HepG2 (cell line): ENCODE results near the gene PXK. TPM values are rescaled to one million over a fixed set of nuclear protein-coding genes. Genes with fewer than 3 reads are reported as not detected.
A peak's percentile ranks its signal among the peaks of the same experiment; 100 is the strongest.

Experiments
- ARHGAP35 ChIP-seq: sonication (generic); formaldehyde crosslinking; IDR thresholded peaks from 2 replicates; pipeline ENCODE4 v1.9.0; 2022; ENCODE audit warnings: mild to moderate bottlenecking, inconsistent platforms, moderate library complexity, missing genetic modification reagents, borderline replicate concordance
- CREM ChIP-seq, 2 experiments: sonication (generic) in 1 of 2; formaldehyde crosslinking in 1 of 2; IDR thresholded peaks; 2 replicates each; pipeline versions ENCODE4 v1.4.0 to v1.6.1; 2016 to 2020; ENCODE audit warnings: antibody characterized with exemption in 1 of 2, mild to moderate bottlenecking in 1 of 2, missing genetic modification reagents in 1 of 2
- KLF16 ChIP-seq, 2 experiments: sonication (generic) in 1 of 2; formaldehyde crosslinking in 1 of 2; IDR thresholded peaks; 2 replicates each; pipeline versions ENCODE4 v1.6.1 to v1.8.0; 2016 to 2023; ENCODE audit warnings: missing genetic modification reagents in 2 of 2, missing compliant biosample characterization in 1 of 2
- PPARG ChIP-seq: conservative IDR thresholded peaks from 2 replicates; pipeline ENCODE4 v1.6.1; 2016; ENCODE audit warnings: missing biosample characterization, missing genetic modification reagents
- RARA ChIP-seq: IDR thresholded peaks from 2 replicates; pipeline ENCODE4 v1.6.1; 2016; ENCODE audit warnings: missing genetic modification reagents, missing compliant biosample characterization
- RFXANK ChIP-seq: IDR thresholded peaks from 2 replicates; pipeline ENCODE4 v1.6.1; 2016
- SOX5 ChIP-seq: IDR thresholded peaks from 2 replicates; pipeline ENCODE4 v1.6.1; 2016; ENCODE audit warnings: borderline replicate concordance
- SPEN ChIP-seq: sonication (generic); formaldehyde crosslinking; IDR thresholded peaks from 2 replicates; pipeline ENCODE4 v1.5.1; 2020; ENCODE audit warnings: low read depth, mild to moderate bottlenecking, missing genetic modification reagents
- SRY ChIP-seq: sonication (generic); formaldehyde crosslinking; IDR thresholded peaks from 2 replicates; pipeline ENCODE4 v1.8.0; 2022; ENCODE audit warnings: mild to moderate bottlenecking, missing genetic modification reagents
- STAT5B ChIP-seq: sonication (generic); formaldehyde crosslinking; IDR thresholded peaks from 2 replicates; pipeline ENCODE4 v1.4.0; 2020; ENCODE audit warnings: missing genetic modification reagents
- THAP11 ChIP-seq: IDR thresholded peaks from 2 replicates; pipeline ENCODE4 v1.6.1; 2016; ENCODE audit warnings: missing biosample characterization, missing genetic modification reagents
- ZBTB21 ChIP-seq: sonication (generic); formaldehyde crosslinking; IDR thresholded peaks from 2 replicates; pipeline ENCODE4 v1.4.0; 2020; ENCODE audit warnings: missing genetic modification reagents
- ZFP41 ChIP-seq: sonication (generic); formaldehyde crosslinking; IDR thresholded peaks from 2 replicates; pipeline ENCODE4 v1.4.0; 2020; ENCODE audit warnings: mild to moderate bottlenecking, missing genetic modification reagents, borderline replicate concordance
- ZKSCAN5 ChIP-seq: sonication (generic); formaldehyde crosslinking; IDR thresholded peaks from 2 replicates; pipeline ENCODE4 v1.5.1; 2020; ENCODE audit warnings: mild to moderate bottlenecking, missing genetic modification reagents
- ZNF234 ChIP-seq: sonication (generic); formaldehyde crosslinking; conservative IDR thresholded peaks from 2 replicates; pipeline ENCODE4 v1.5.1; 2020; ENCODE audit warnings: mild to moderate bottlenecking, missing genetic modification reagents
- ZNF652 ChIP-seq: IDR thresholded peaks from 2 replicates; pipeline ENCODE4 v1.6.1; 2016; ENCODE audit warnings: low read depth, borderline replicate concordance
- ZSCAN21 ChIP-seq: sonication (generic); formaldehyde crosslinking; IDR thresholded peaks from 2 replicates; pipeline ENCODE4 v1.8.0; 2022; ENCODE audit warnings: mild to moderate bottlenecking, missing genetic modification reagents, moderate library complexity, borderline replicate concordance
- polyA plus RNA-seq, 8 experiments: library from polyadenylated mRNA; depleted of rRNA in 3 of 8; stranded (reverse) in 7 of 8; unstranded in 1 of 8; fragments of >200 nt; fragmentation: Illumina TruSeq in 4 of 8; extraction: Trizol in 4 of 8; gene quantifications; 2 replicates each; pipeline versions ENCODE4 v1.2.1 to v1.2.3, GENCODE V29; 2011 to 2016; ENCODE audit warnings: low read depth in 4 of 8, missing spikeins in 1 of 8, mixed read lengths in 1 of 8; ENCODE audit not compliant: insufficient read depth in 1 of 8
- total RNA-seq, 5 experiments: library from RNA; depleted of rRNA; stranded (reverse); fragments of >200 nt; fragmentation: Illumina TruSeq; extraction: Trizol; gene quantifications; 2 replicates each; pipeline ENCODE4 v1.2.3, GENCODE V29; 2016; ENCODE audit warnings: low read depth in 1 of 5
- TF ChIP-seq, protein P1 (sequence below): sonication (generic); formaldehyde crosslinking; IDR thresholded peaks from 2 replicates; pipeline ENCODE4 v1.8.1; 2022; ENCODE audit warnings: low read depth, mild to moderate bottlenecking, missing genetic modification reagents
- TF ChIP-seq, protein P2 (sequence below): IDR thresholded peaks from 2 replicates; pipeline ENCODE4 v1.6.1; 2012; ENCODE audit warnings: low read length, improper control_type of control experiment
- TF ChIP-seq, protein P3 (sequence below): sonication (generic); formaldehyde crosslinking; IDR thresholded peaks from 2 replicates; pipeline ENCODE4 v1.8.1; 2023; ENCODE audit warnings: mild to moderate bottlenecking, missing genetic modification reagents

PXK gene
- total and polyA plus RNA-seq, 2 of the 13 experiments (the other 11 are each of a cell fraction or from before 2014, with no cell fraction given): 6.4 to 18.6 TPM

DNA sequence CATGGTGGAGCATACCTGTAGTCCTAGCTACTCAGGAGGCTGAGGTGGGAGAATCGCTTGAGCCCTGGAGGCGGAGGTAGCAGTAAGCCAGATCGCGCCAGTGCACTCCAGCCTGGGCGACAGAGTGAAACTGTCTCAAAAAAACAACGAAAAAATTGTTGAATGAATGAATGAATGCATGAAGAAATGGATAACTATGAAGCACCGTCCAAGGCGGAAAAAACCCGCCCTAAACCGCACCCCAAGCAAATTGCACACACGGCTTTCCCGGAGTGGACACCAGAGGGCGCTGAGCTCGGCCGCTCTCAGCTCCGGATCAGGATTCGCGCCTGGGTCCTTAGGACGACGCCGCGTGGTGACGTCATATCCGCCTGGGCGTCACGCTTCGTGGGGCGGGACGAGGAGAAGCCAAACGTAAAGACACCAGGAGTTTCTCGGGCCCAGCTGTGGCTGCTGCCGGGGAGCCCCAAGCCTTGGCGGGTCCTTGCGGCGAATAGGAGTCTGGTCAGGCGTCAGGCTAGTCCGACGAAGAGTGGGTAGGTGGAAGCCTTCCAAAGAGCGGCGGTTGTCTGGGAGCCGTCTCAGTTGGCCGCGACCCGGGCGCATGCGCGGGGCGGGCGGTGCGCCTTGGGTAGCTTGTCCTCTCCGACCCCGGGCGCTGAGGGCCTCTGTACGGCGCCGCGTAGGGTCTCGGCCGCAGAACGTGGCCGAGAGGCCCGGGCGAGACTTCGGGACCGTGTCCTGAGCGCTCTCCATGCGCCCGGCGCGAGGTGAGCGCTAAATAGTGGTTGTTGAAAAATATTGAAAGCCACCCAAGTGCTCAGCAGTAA is 26.6 kb upstream of the PXK start, which contains the start of the genes HTD2 and RPP14 (continued):
- TF ChIP-seq SOX5 (CRISPR knock-in tag) (peak; percentile 61), ZBTB21 (peak; percentile 86), ZKSCAN5 (CRISPR knock-in tag) (no peak), STAT5B (CRISPR knock-in tag) (0 out of 2 replicates have a peak, but pooled peaks have one; percentile 56), ZNF652 (peak; percentile 34; the same call in 1 of the 2 replicates), THAP11 (CRISPR knock-in tag) (peak; percentile 96), SPEN (CRISPR knock-in tag) (peak; percentile 98), RARA (CRISPR knock-in tag) (peak; percentile 47), CREM (IDR thresholded peaks at IDR 0.05) (peak; percentile 99), CREM (CRISPR knock-in tag; IDR thresholded peaks at IDR 0.05) (peak; percentile 74; the same call in 1 of the 2 replicates), KLF16 (CRISPR knock-in tag; IDR thresholded peaks at IDR 0.05) (peak in 1 of 2 experiments; percentile 81; a peak in 1 of 4 replicates), RFXANK (CRISPR knock-in tag) (0 out of 2 replicates have a peak, but pooled peaks have one; percentile 38), ZSCAN21 (CRISPR knock-in tag) (no peak), PPARG (CRISPR knock-in tag) (peak; percentile 11; the same call in 1 of the 2 replicates), SRY (CRISPR knock-in tag) (peak; percentile 94), ARHGAP35 (peak; percentile 92), ZNF234 (CRISPR knock-in tag) (0 out of 2 replicates have a peak, but pooled peaks have one; percentile 81), ZFP41 (no peak)
- TF ChIP-seq, protein P1, sequence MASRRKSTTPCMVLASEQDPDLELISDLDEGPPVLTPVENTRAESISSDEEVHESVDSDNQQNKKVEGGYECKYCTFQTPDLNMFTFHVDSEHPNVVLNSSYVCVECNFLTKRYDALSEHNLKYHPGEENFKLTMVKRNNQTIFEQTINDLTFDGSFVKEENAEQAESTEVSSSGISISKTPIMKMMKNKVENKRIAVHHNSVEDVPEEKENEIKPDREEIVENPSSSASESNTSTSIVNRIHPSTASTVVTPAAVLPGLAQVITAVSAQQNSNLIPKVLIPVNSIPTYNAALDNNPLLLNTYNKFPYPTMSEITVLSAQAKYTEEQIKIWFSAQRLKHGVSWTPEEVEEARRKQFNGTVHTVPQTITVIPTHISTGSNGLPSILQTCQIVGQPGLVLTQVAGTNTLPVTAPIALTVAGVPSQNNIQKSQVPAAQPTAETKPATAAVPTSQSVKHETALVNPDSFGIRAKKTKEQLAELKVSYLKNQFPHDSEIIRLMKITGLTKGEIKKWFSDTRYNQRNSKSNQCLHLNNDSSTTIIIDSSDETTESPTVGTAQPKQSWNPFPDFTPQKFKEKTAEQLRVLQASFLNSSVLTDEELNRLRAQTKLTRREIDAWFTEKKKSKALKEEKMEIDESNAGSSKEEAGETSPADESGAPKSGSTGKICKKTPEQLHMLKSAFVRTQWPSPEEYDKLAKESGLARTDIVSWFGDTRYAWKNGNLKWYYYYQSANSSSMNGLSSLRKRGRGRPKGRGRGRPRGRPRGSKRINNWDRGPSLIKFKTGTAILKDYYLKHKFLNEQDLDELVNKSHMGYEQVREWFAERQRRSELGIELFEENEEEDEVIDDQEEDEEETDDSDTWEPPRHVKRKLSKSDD (CRISPR knock-in tag): 0 out of 2 replicates have a peak, but pooled peaks have one; percentile 71
- TF ChIP-seq, protein P2, sequence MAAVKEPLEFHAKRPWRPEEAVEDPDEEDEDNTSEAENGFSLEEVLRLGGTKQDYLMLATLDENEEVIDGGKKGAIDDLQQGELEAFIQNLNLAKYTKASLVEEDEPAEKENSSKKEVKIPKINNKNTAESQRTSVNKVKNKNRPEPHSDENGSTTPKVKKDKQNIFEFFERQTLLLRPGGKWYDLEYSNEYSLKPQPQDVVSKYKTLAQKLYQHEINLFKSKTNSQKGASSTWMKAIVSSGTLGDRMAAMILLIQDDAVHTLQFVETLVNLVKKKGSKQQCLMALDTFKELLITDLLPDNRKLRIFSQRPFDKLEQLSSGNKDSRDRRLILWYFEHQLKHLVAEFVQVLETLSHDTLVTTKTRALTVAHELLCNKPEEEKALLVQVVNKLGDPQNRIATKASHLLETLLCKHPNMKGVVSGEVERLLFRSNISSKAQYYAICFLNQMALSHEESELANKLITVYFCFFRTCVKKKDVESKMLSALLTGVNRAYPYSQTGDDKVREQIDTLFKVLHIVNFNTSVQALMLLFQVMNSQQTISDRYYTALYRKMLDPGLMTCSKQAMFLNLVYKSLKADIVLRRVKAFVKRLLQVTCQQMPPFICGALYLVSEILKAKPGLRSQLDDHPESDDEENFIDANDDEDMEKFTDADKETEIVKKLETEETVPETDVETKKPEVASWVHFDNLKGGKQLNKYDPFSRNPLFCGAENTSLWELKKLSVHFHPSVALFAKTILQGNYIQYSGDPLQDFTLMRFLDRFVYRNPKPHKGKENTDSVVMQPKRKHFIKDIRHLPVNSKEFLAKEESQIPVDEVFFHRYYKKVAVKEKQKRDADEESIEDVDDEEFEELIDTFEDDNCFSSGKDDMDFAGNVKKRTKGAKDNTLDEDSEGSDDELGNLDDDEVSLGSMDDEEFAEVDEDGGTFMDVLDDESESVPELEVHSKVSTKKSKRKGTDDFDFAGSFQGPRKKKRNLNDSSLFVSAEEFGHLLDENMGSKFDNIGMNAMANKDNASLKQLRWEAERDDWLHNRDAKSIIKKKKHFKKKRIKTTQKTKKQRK: no peak
- TF ChIP-seq, protein P3, sequence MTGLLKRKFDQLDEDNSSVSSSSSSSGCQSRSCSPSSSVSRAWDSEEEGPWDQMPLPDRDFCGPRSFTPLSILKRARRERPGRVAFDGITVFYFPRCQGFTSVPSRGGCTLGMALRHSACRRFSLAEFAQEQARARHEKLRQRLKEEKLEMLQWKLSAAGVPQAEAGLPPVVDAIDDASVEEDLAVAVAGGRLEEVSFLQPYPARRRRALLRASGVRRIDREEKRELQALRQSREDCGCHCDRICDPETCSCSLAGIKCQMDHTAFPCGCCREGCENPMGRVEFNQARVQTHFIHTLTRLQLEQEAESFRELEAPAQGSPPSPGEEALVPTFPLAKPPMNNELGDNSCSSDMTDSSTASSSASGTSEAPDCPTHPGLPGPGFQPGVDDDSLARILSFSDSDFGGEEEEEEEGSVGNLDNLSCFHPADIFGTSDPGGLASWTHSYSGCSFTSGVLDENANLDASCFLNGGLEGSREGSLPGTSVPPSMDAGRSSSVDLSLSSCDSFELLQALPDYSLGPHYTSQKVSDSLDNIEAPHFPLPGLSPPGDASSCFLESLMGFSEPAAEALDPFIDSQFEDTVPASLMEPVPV (CRISPR knock-in tag): peak; percentile 46; the same call in 1 of the 2 replicates
